ENCODE measurements around the gene GPATCH8. TPM values are rescaled to one million over a fixed set of nuclear protein-coding genes. Genes with fewer than 3 reads are reported as not detected.

Gene GPATCH8
- total RNA-seq, 6 experiments from 2014 or later: 23.4 to 30.0 (median 27.1) TPM

GRCh38 chr17:44432254-44433157 lies 70.7 kb downstream of the GPATCH8 start:
- Mint-ChIP-seq H3K27ac (no peak overlapping the region), H3K27me3 (ENCODE audit: insufficient read depth) (peaks cover 1% of the 10 kb centered on the region; the same call in 1 of the 2 replicates), H3K36me3 (ENCODE audit: low read depth) (peaks cover 21% of the 10 kb centered on the region), H3K4me1 (ENCODE audit: low read depth) (no peaks in the 10 kb centered on the region), H3K9me3 (no peaks in the 10 kb centered on the region), H3K4me3 (no peak overlapping the region)
- DNase-seq: no peak
- TF ChIP-seq CTCF (IDR thresholded peaks at IDR 0.05): no peak

GRCh38 chr17:44424828-44425461 lies 78.3 kb downstream of the GPATCH8 start:
- Mint-ChIP-seq H3K4me1 (ENCODE audit: low read depth) (no peaks in the 10 kb centered on the region), H3K27ac (no peak overlapping the region), H3K27me3 (ENCODE audit: insufficient read depth) (no peaks in the 10 kb centered on the region; the same call in 1 of the 2 replicates), H3K36me3 (ENCODE audit: low read depth) (peaks cover 19% of the 10 kb centered on the region), H3K4me3 (no peak overlapping the region), H3K9me3 (no peaks in the 10 kb centered on the region)
- TF ChIP-seq CTCF (IDR thresholded peaks at IDR 0.05): no peak
- no peak for DNase-seq

GRCh38 chr17:44417553-44417952 lies 85.7 kb downstream of the GPATCH8 start:
- Mint-ChIP-seq H3K36me3 (ENCODE audit: low read depth) (peaks cover 14% of the 10 kb centered on the region), H3K4me1 (ENCODE audit: low read depth) (peaks cover 11% of the 10 kb centered on the region), H3K9me3 (no peaks in the 10 kb centered on the region), H3K4me3 (no peak overlapping the region), H3K27me3 (ENCODE audit: insufficient read depth) (no peaks in the 10 kb centered on the region), H3K27ac (peak overlapping the region; percentile 44)
- no peak for TF ChIP-seq CTCF (IDR thresholded peaks at IDR 0.05)
- DNase-seq: peak; percentile 67

GRCh38 chr17:44416558-44417289 lies 86.5 kb downstream of the GPATCH8 start:
- peaks cover 14% of the 10 kb centered on the region for H3K36me3 Mint-ChIP-seq (ENCODE audit: low read depth)

More at GRCh38 chr17:44416558-44417289, 86.5 kb downstream of the GPATCH8 start:
- no peak for DNase-seq
- no peak for TF ChIP-seq CTCF (IDR thresholded peaks at IDR 0.05)
- no peaks in the 10 kb centered on the region for H3K9me3 Mint-ChIP-seq
- H3K4me1 Mint-ChIP-seq (ENCODE audit: low read depth): peaks cover 11% of the 10 kb centered on the region
- no peak overlapping the region for H3K4me3 Mint-ChIP-seq
- no peaks in the 10 kb centered on the region for H3K27me3 Mint-ChIP-seq (ENCODE audit: insufficient read depth)
- no peak overlapping the region for H3K27ac Mint-ChIP-seq

Measured in HFFc6 (cell line).